Esophagus squamous epithelium (tissue), 5 donors: Measurements from ENCODE around the gene NEB. TPM values are rescaled to one million over a fixed set of nuclear protein-coding genes. Genes with fewer than 3 reads are reported as not detected.

ENCODE experiments used
- DNase-seq: peaks from one replicate; lab custom pipeline; 2025; lab: John Stamatoyannopoulos, UW
- H3K27ac ChIP-seq, 4 donors: fragments of 200-600 bp; sonication (generic); one replicate each; pipeline ENCODE4 v1.5.1; 2016 to 2019; ENCODE audit warnings: mild to moderate bottlenecking in 1 of 4
- H3K27me3 ChIP-seq, 4 donors: fragments of 200-600 bp; sonication (generic); 1 replicate in 3 of 4; 2 replicates in 1 of 4; pipeline versions ENCODE4 v1.5.1 to v1.6.0; 2017 to 2021; ENCODE audit warnings: antibody characterized with exemption in 1 of 4
- H3K36me3 ChIP-seq, 3 donors: fragments of 200-600 bp; sonication (generic); one replicate each; pipeline ENCODE4 v1.5.1; 2016 to 2019
- H3K4me1 ChIP-seq, 3 donors: fragments of 200-600 bp; sonication (generic); one replicate each; pipeline ENCODE4 v1.5.1; 2017 to 2019
- H3K4me3 ChIP-seq, 4 donors: fragments of 200-600 bp; sonication (generic); 1 replicate in 3 of 4; 2 replicates in 1 of 4; pipeline ENCODE4 v1.5.1; 2016 to 2019; ENCODE audit warnings: mild to moderate bottlenecking in 2 of 4, moderate library complexity in 1 of 4
- H3K9me3 ChIP-seq, 3 donors: fragments of 200-600 bp; sonication (generic); one replicate each; pipeline ENCODE4 v1.5.1; 2016 to 2019
- POLR2A ChIP-seq, 4 donors: fragments of 450-650 bp; IDR thresholded peaks; one replicate each; pipeline ENCODE4 v1.6.1; 2017; ENCODE audit warnings: antibody characterized with exemption in 4 of 4, mild to moderate bottlenecking in 4 of 4, moderate library complexity in 3 of 4
- WGBS, 2 donors: methylation state at CpG; one replicate each; pipeline ENCODE4 v1.1.5; 2018; 5-methylcytosine and 5-hydroxymethylcytosine counted together
- intact Hi-C: fragments of 100-400 bp; cut with DNase I; formaldehyde crosslinking; loops from one replicate; pipeline ENCODE4 v1.15.0; 2022
- total RNA-seq, 4 donors: library from RNA; depleted of rRNA; stranded (reverse); fragments of >200 nt; gene quantifications; one replicate each; pipeline ENCODE4 v1.1.0, GENCODE V29; 2016
- TF ChIP-seq, protein P1 (sequence below), 6 experiments: fragments of 450-650 bp in 4 of 6; fragments of 200-600 bp in 2 of 6; sonication (generic) in 2 of 6; IDR thresholded peaks; one replicate each; pipeline ENCODE4 v1.5.1; 2016 to 2019; ENCODE audit warnings: antibody characterized with exemption in 6 of 6, mild to moderate bottlenecking in 4 of 6, moderate library complexity in 4 of 6
- donor health status: DM: yes; HTN: yes; CAD: no.

NEB gene
- total RNA-seq, 4 donors from 2014 or later = 0.23 to 1.1 (median 0.61) TPM

- DNase-seq = no peak
- H3K36me3 ChIP-seq = no peaks in the 10 kb centered on the region
- no peak overlapping the region for H3K27ac ChIP-seq
- WGBS, 2 donors = 57 to 58% methylated on average over 4 of the region's 4 CpGs
- H3K4me3 ChIP-seq = no peak overlapping the region
- intact Hi-C loops = no loop called here
- TF ChIP-seq, protein P1, sequence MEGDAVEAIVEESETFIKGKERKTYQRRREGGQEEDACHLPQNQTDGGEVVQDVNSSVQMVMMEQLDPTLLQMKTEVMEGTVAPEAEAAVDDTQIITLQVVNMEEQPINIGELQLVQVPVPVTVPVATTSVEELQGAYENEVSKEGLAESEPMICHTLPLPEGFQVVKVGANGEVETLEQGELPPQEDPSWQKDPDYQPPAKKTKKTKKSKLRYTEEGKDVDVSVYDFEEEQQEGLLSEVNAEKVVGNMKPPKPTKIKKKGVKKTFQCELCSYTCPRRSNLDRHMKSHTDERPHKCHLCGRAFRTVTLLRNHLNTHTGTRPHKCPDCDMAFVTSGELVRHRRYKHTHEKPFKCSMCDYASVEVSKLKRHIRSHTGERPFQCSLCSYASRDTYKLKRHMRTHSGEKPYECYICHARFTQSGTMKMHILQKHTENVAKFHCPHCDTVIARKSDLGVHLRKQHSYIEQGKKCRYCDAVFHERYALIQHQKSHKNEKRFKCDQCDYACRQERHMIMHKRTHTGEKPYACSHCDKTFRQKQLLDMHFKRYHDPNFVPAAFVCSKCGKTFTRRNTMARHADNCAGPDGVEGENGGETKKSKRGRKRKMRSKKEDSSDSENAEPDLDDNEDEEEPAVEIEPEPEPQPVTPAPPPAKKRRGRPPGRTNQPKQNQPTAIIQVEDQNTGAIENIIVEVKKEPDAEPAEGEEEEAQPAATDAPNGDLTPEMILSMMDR (IDR thresholded peaks at IDR 0.05) = no peak
- no peak for TF ChIP-seq POLR2A (IDR thresholded peaks at IDR 0.05)
- H3K9me3 ChIP-seq = no peaks in the 10 kb centered on the region
- no peaks in the 10 kb centered on the region for H3K4me1 ChIP-seq
- no peaks in the 10 kb centered on the region for H3K27me3 ChIP-seq
Measured at GRCh38 chr2:151682459-151683003, 51.7 kb downstream of the NEB start.

DNA sequence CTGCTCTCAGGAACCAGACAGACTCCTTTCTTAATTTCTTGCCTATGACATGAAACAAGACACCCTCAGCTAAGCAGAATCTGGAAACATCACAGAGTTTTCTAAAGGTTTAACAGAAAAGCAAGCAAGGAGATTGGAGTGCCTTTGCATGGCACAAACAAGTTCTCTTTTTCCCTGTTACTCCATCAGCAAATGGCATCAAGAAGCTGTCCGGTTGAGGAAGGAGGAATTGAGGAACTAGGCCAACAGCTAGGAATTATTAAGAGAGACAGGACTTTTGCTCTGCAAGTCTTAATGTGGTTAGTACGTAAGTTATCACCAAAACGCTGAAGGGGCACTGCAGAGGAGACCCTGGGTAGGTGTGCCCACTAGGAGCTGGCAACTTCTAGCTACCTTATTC, 53.2 kb downstream of the NEB start:
- no peaks in the 10 kb centered on the region for H3K27me3 ChIP-seq
- H3K27ac ChIP-seq = no peak overlapping the region
- intact Hi-C loops = no loop called here
- no peaks in the 10 kb centered on the region for H3K4me1 ChIP-seq
- TF ChIP-seq POLR2A (IDR thresholded peaks at IDR 0.05) = no peak
- TF ChIP-seq, protein P1 (IDR thresholded peaks at IDR 0.05) = no peak
- no peaks in the 10 kb centered on the region for H3K36me3 ChIP-seq
- 67 to 76% methylated on average over 3 of the region's 3 CpGs for WGBS, 2 donors
- no peaks in the 10 kb centered on the region for H3K9me3 ChIP-seq
- no peak overlapping the region for H3K4me3 ChIP-seq
- no peak for DNase-seq

GRCh38 chr2:151679994-151680393, 54.3 kb downstream of the NEB start:
- intact Hi-C loops = no loop called here
- WGBS, 2 donors = 75 to 78% methylated on average over 1 of the region's 1 CpG
- Histone ChIP-seq H3K27me3 (no peaks in the 10 kb centered on the region), H3K36me3 (no peaks in the 10 kb centered on the region), H3K9me3 (no peaks in the 10 kb centered on the region), H3K27ac (no peak overlapping the region), H3K4me3 (no peak overlapping the region), H3K4me1 (no peaks in the 10 kb centered on the region)
- DNase-seq = no peak
- TF ChIP-seq, protein P1 (IDR thresholded peaks at IDR 0.05) = no peak
- TF ChIP-seq POLR2A (IDR thresholded peaks at IDR 0.05) = no peak

DNA sequence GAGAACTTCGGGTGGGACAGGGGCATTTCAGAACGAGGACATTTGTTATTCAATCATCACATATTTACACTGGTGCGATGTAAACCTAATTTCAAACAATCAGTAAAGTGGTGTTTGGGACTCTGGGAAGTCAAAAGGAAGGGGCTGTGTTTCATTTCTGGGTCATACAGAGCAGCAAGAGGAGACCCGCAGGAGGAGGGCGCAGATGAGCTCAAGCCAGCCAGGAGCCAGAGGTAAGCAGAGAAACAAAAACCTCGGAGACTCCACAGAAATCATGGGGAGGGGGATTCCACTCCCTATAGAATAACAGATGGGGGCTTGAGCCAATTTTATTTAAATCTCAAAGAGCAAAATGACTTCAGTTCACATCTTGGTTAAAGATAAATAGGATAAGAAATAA, 55.4 kb downstream of the NEB start:
- Histone ChIP-seq H3K36me3 (no peaks in the 10 kb centered on the region), H3K27me3 (no peaks in the 10 kb centered on the region), H3K4me3 (no peak overlapping the region), H3K27ac (no peak overlapping the region), H3K9me3 (no peaks in the 10 kb centered on the region), H3K4me1 (no peaks in the 10 kb centered on the region)
- TF ChIP-seq, protein P1 (IDR thresholded peaks at IDR 0.05) = no peak
- TF ChIP-seq POLR2A (IDR thresholded peaks at IDR 0.05) = no peak
- WGBS, 2 donors = 77 to 84% methylated on average over 6 of the region's 6 CpGs
- intact Hi-C loops = no loop called here
- no peak for DNase-seq

DNA sequence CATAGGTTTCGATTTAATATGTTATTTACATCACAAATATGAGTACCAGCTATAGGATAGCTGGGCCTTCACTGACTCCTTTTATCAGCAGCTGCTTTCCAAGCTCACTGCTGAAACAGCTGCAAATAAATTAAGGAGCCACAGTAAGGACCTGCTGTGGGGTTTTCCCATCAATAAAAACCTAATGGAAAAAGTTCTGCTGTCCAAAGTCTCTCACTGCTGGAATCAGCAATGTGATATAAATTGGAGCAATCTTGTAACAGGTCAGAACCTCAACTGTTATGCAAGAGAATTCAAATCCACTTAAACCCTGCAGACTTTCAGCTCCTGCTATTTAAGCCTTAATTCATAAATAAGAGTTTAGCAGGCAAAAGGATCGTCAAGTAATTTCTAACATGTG, 61.3 kb downstream of the NEB start:
- intact Hi-C loops = no loop called here
- H3K4me1 ChIP-seq = no peaks in the 10 kb centered on the region
- H3K27me3 ChIP-seq = no peaks in the 10 kb centered on the region
- H3K36me3 ChIP-seq = no peaks in the 10 kb centered on the region
- WGBS, 2 donors = 73 to 75% methylated on average over 2 of the region's 2 CpGs
- no peak overlapping the region for H3K4me3 ChIP-seq
- no peak for DNase-seq
- TF ChIP-seq, protein P1 (IDR thresholded peaks at IDR 0.05) = no peak
- no peak for TF ChIP-seq POLR2A (IDR thresholded peaks at IDR 0.05)
- no peaks in the 10 kb centered on the region for H3K9me3 ChIP-seq
- H3K27ac ChIP-seq = no peak overlapping the region
